Raji (cell line): ENCODE results near the gene SLC9A3.

ENCODE experiments used
- POLR2A ChIP-seq: IDR thresholded peaks from 2 replicates; pipeline ENCODE4 v1.6.1; 2011; ENCODE audit warnings: low read depth, low read length, control low read depth; ENCODE audit not compliant: insufficient read depth

Gene SLC9A3

DNA sequence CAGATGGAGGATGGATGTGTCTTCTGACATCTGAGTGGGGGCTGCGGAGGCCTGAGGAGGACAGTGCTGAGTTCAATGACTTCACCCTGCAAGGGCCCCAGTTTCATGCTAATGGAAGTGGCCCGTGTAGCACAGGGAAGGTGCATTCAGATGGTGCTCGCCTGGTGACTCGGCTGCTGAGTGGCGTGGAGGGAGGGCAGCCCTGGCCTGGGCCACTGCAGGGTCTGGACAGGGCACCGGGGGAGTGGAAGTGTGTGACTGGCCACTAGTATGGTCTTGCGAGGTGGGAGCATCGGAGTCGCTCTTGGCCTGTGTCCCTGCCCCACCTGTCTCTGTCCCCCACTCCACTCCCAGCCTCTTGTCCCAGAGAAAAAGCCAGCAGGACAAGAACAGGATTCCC is 1.7 kb upstream of the SLC9A3 start:
- TF ChIP-seq POLR2A: no peak

DNA sequence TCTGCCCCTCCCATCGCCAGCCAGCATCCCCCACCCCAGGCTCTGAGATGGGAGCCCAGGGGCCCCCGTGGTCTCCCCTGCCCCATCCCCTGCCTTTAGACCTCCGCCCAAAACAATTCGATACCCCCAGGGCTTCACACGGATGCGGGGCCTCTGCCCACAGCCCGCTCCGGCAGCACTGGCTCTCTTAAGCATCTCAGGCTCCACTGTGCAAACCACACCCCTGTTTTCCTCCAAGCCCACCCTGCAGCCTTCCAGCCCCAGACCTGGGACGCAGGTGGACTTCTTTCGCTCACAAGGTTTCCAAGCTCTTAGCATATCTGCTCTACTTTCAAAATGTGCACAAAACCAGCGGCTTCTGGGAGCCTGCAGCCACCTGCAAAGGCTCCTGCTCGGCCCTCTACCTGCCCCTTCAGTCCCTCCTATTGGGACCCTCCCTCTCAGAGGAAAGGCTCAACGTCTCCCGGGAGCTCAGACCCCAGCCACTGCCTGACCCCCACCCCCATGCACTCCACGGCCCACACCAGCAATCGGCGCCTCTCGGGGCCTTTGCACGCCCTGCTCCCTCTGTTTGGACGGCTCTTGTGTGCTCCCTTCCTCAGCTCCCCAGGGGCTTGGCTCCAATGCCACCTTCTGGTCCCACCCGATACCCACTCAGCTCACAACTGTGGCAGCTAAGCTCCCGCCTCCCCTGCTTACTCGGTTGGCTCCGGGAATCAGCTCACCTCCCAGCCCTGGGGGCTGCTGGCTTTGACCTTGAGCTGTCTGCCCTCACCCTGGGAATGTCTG is 918 bp upstream of the SLC9A3 start:
- no peak for TF ChIP-seq POLR2A

DNA sequence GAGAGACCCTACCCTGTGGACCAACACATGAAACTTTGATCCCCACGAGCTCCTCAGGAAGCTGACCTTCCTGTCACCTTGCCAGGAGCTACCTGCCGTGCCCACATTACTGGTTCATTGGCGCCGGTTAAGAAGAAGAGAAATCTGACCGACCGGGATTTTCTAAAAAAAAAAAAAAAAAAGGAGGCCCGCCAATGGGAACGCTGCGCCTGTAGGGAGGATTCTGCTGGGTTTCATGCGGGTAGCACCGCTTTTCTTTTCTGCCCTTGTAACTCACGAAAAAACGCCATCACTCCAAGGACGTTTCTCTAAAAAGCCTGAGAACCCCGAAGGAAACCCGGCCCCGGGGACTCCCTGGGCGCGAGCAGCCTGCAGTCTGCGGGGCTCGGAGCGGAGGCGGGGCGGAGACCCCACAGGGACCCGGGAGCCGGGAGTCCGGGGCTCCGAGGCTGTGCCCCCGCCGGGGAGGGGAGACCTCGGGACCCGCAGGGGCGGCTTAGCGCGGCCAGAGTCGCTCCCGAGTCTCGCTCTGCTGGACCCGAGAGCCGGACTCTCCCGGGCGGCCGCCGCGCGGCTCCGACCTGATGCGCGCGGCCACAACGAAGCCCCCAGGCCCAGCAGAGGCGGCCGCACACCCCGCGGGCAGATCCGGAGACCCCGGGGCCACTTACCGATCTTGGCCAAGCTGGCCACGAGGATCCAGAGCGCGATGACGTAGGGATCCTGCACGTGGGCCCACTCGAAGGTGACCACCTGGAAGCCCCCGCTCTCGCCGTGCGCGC is 617 bp downstream of the SLC9A3 start:
- no peak for TF ChIP-seq POLR2A

DNA sequence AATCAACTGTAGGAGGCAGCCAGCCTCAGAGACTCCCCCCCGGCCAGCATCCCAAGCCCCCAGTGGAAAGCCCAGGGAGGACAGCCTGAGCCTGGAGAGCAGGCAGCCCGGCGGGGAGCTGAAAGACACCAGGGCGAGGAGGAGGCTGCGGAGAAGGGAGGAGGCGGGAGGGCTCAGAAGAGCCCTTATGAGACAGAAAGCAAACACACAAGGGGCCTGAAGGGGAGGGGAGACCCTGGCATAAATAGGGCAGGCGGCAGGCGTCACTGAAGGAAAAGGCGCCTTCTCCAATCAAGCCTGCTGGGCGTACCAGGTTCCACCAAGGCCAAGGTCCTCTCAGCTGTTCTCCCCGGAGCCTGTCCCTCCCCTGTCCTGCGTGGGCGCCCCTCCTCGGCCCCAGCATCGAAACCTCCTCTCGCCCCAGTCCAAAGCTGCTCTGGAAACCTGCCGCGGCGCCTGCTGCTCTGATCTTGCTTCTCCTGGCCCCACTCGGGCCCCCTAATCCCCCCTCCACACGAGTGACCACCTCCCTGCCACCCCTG is 1.3 kb downstream of the SLC9A3 start:
- no peak for TF ChIP-seq POLR2A

DNA sequence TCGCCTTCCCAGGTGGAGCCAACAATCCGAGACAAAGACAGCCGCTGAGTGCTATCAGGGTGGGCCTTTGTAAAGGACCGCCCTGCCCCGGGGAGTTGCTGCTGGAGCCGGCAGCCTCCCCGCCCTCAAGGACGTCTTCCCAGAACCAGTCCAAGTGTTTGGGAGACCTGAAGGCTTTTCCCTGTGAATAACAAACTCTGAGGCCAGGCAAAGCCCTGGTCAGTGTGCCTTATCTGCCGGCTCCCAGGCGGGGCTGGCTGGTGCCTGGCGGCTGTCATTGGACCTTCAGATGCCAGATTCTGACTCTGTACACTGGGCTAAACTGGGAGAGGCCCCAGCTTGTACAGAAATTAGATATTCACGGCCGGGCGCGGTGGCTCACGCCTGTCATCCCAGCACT is 2.1 kb downstream of the SLC9A3 start:
- TF ChIP-seq POLR2A: no peak

DNA sequence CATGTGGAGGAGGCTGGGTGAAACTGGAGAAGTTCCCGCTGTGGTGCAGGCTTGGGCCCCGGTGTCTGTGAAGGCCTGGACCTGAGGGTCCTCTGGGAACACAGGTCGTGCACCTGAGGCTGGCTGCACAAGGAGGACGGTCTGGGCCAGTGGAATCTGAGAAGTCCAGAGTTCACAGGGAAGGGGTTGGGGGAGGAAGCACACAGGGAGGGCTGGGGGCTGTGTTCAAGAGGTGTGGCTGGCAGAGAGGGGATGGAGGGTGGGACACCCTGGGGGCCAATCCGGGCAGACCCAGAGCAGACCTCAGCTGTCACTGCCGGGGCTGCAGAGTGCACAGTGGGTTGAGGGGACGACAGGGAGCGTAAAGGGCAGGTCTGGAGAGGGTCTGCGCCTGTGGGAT is 2.6 kb downstream of the SLC9A3 start:
- no peak for TF ChIP-seq POLR2A

DNA sequence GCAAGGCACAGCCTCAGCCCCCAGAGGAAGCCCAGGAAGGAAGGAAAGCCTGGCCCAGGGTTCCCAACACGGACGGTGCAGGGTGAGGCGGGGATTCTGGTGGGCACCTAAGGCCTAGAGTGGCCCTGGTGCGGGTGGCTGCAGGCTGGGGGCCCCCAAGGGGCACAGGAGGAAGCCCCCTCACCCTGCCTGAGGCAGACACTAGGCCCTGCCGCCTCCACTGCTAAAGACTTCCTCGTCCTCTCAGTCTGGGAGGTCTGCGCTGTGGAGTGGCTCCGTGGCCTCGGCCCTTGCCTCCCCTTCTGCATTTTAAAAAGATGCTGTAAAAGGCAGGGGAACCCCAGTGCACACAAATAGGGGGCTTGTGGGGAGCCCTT is 3.4 kb downstream of the SLC9A3 start:
- TF ChIP-seq POLR2A: no peak

DNA sequence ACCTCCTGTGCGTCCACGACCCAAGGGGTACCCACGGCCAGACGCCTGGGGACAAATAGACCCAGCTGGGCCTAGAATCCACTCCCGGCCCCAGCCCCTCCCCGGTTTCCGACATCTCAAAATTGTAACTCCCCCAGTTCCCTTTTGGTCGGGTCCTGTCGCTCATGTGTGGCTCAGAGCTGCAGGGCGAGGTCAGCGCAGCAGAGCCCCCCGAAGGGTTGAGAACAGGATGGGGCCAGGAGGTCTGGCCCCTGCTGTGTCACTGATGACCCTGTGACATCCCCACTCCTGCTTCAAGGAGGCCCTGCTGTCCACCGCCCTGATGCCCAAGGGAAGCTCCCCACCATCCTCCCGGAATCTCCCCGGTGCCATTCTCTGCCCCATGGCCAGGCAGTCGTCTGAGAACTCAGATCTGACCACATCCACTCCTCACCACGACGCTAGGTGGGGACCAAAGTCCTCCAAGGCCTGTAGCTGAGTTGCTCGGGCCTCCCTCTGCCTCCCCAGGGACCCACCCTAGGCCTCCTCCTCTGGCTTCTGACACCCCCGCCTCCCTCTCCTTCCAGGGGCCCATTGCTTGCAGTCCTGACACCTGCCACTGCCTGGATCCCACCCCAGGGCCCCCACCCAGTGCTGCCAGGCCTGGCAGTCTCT is 3.9 kb downstream of the SLC9A3 start:
- no peak for TF ChIP-seq POLR2A

DNA sequence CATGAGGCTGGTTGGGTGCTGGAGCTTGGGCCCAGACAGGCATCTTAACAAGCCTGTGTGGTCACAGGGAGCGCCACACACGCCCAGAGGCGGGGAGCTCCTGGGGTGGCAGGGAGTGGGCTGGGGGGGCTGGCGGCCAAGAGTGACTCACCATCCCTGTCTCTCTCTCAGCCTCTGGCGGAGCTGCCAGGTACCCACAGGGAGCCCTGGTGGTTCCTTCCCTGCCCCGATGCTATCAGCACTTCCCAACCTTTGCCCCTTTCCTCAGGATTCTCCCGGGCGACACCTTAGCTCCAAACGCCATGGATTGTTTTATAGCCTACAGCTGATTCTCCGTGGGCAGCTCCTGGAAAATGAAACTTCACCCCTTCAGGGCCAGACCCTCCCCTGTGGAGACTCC is 5.5 kb downstream of the SLC9A3 start:
- no peak for TF ChIP-seq POLR2A

DNA sequence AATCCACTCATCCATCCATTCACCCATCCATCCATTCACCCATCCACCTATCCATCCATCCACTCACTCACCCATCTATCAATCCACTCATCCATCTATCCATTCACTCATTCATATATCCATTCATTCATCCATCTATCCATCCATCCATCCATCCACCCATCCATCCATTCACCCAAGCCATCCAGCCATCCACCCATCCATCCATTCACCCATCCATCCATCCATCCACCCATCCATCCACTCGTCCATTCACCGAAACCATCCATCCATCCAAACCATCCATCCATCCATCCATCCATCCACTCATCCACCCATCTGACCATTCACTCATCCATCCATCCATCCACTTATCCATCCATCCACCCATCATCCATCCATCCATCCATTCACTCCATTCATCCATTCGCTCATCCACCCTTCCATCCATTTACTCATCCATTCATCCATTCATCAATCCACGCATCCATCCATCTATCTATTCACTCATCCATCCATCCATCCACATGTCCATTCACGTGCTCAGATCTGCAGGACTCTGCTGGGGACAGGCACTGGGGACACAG is 6.6 kb downstream of the SLC9A3 start:
- no peak for TF ChIP-seq POLR2A

DNA sequence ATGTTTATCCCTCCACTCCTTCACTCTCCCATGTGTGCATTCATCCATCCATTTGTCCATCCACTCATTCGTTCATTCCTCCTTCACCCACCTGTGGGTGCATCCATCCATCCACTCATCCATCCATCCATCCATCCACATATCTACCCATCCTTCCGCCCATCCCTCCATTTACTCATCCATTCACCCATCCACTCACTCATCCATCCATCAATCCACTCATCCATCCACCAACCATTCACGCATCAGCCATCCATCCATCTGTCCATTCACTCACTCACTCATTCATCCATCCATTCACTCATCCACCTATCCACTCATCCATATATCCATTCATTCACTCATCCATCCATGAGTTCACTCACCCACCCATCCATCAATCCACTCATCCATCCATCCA is 7.3 kb downstream of the SLC9A3 start:
- no peak for TF ChIP-seq POLR2A

DNA sequence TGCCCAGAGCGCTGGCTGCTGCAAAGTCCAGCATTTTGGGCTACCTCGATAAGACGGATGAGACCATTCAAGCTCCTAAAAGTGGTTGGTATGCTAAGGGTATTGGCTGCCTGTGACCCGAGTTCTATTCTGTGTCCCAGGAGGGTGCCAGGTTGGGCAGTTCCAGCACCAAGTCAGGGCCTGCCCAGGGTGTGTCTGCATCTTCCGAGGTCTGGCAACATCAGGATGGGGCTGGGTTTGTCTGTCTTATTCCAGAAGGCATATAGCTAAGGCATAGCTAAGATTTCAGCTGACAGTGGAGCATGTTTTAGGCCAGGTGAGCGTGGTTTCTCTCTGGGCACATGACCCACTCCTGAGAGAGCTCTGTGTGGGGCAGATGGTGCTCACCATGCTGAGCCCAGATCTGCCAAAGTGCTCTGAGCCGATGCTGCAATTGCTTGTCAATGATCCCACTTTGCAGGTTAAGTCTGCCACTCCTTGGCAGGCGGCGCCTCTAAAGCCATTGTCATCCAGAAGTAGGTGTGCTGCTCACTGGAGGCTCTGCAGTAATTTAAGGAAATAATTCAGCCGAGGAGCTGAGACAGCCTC is 7.8 kb downstream of the SLC9A3 start:
- no peak for TF ChIP-seq POLR2A

DNA sequence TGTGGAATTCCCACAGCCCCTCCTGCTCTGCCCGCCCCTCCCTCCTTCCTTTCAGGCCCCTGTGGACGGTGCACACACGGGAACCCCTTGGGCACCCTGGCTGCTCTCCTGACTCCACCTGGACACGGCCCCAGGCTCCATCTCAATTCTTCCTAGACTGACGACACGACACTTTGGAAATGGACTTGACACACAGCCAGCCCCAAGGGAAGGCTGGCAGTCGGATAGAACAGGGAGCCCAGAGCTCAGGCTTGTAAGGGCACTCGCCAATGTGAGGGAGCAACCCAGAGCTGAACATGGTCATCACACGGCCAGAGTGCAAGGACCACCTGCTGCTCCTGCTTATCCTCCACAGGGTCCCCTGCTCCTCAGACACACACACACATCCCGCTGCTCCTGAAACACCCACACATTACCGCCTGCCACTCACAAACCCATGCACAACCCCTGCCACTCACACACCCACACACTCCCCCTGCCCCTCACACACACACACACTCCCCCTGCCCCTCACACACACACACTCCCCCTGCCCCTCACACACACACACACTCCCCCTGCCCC is 8.9 kb downstream of the SLC9A3 start:
- TF ChIP-seq POLR2A: no peak

DNA sequence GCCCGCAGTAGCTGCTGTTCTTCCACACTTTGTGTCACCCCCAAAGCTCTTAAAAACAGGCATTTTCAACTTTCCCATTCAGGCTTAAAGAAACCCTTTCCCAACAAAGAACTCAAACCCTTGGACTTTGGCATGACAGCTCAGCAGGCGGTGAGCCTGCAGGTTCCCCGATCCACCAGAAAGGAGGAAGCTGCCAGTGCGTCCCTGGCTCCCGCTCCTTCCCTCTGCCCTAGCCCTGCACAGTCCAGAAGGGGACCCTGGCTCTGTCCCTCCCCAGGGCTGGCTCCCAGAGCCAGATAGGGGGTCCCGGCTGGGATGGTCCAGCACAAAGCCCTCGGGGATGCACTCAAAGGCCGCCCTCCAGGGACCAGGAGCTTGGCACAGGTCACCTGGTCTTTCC is 9.6 kb downstream of the SLC9A3 start:
- no peak for TF ChIP-seq POLR2A

DNA sequence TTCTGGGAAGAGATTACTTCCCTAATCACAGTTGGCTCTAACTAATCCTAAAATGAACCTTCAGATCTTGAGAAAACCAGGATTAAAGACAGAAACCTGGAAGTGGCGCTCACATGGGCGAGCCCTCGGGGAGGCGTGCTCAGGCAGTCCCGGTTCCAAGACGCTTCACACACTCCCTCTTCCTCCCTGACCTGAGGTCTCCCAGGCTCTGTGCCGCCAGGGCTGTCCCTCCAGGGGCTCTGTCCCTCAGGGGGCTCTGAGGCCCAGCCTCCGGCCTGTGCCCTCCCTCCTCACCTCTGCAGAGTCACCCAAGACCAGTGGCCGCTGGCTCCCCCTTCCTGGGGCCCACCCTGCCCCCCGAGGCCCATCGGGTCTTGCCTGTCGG is 10.2 kb downstream of the SLC9A3 start:
- TF ChIP-seq POLR2A: no peak
